K562 (cell line): ENCODE data around the gene SRGAP3. TPM values are rescaled to one million over a fixed set of nuclear protein-coding genes. Genes with fewer than 3 reads are reported as not detected.

Experiments
- ATAC-seq: fragments of 200-7000 bp; cut with Tn5 transposase; 3 replicates; pipeline ENCODE4 v1.9.1; 2020; ENCODE audit warnings: moderate library complexity
- BruUV-seq: library from RNA; stranded (reverse); fragments of 400-500 nt; replicated peaks from 2 replicates; lab custom pipeline; 2021; lab: Mats Ljungman, UMichigan
- CTCF ChIA-PET: fragments of 300-600 bp; formaldehyde crosslinking; extraction: SDS; loops from one replicate; lab custom pipeline; 2021; ENCODE audit warnings: low intra/inter-chr PET ratio; lab: Yijun Ruan, JAX
- POLR2A ChIA-PET: fragments of 300-600, 350-650 bp; sonication (Branson Sonifier 250); formaldehyde crosslinking; extraction: SDS; loops from one replicate; lab custom pipeline; 2021; ENCODE audit warnings: antibody characterized with exemption, inconsistent platforms; lab: Yijun Ruan, JAX
- DNase-seq, 4 experiments: peaks; one replicate each; pipeline versions ENCODE4 v3.0.0 to v3.0.0-alpha.2; 2011 to 2018; ENCODE audit warnings: low spot score in 3 of 4, mixed read lengths in 3 of 4; ENCODE audit errors: extremely low read depth in 1 of 4
- FAIRE-seq: peaks from 2 replicates; lab custom pipeline; 2011; peaks lifted over from hg19 to GRCh38; lab: Jason Lieb, UNC
- H2AFZ ChIP-seq: 2 replicates; pipeline ENCODE4 v1.6.0; 2011; ENCODE audit warnings: low read depth, low read length, control low read depth, inconsistent platforms
- H3K27ac ChIP-seq: fragments of 200-600 bp; 3 replicates; pipeline ENCODE4 v1.8.0; 2011; ENCODE audit warnings: low read depth, mild to moderate bottlenecking, control low read depth, inconsistent platforms, low read length, moderate library complexity, mixed read lengths; ENCODE audit errors: extremely low read depth
- H3K27me3 ChIP-seq, 2 experiments: fragments of 300-600 bp in 1 of 2; 2 replicates in 1 of 2; 3 replicates in 1 of 2; pipeline versions ENCODE4 v1.6.0 to v1.8.0; 2011; ENCODE audit warnings: inconsistent platforms in 2 of 2, low read length in 2 of 2, mild to moderate bottlenecking in 1 of 2, mixed read lengths in 1 of 2, moderate library complexity in 1 of 2; ENCODE audit not compliant: control insufficient read depth in 2 of 2, insufficient read depth in 2 of 2
- H3K36me3 ChIP-seq: fragments of 300-600 bp; 3 replicates; pipeline ENCODE4 v1.8.0; 2011; ENCODE audit warnings: mild to moderate bottlenecking, low read length, inconsistent platforms; ENCODE audit not compliant: control insufficient read depth, insufficient read depth
- H3K4me1 ChIP-seq, 2 experiments: fragments of 200-600 bp in 1 of 2; replicated peaks in 1 of 2; 2 replicates in 1 of 2; 3 replicates in 1 of 2; pipeline versions ENCODE4 v1.5.1 to v1.8.0; 2011; ENCODE audit warnings: inconsistent platforms in 2 of 2, low read length in 2 of 2, mild to moderate bottlenecking in 1 of 2, mixed read lengths in 1 of 2, moderate library complexity in 1 of 2; ENCODE audit not compliant: control insufficient read depth in 2 of 2, insufficient read depth in 2 of 2
- H3K4me2 ChIP-seq: 2 replicates; pipeline ENCODE4 v1.6.1; 2011; ENCODE audit warnings: low read length, control low read depth, inconsistent platforms, mixed read lengths; ENCODE audit not compliant: insufficient read depth
- H3K4me3 ChIP-seq: fragments of 200-600 bp; sonication (generic), shearing (Covaris generic); 2 replicates; pipeline ENCODE4 v1.5.1; 2016; ENCODE audit warnings: control low read depth, inconsistent platforms
- H3K79me2 ChIP-seq: fragments of 200-600 bp; 3 replicates; pipeline ENCODE4 v1.8.0; 2011; ENCODE audit warnings: low read length, inconsistent platforms; ENCODE audit not compliant: control insufficient read depth, insufficient read depth
- H3K9ac ChIP-seq, 2 experiments: 2 replicates each; pipeline versions ENCODE4 v1.6.0 to v1.6.1; 2011; ENCODE audit warnings: low read depth in 2 of 2, low read length in 2 of 2, control low read depth in 1 of 2, inconsistent platforms in 1 of 2, mild to moderate bottlenecking in 1 of 2, mixed read lengths in 1 of 2; ENCODE audit not compliant: insufficient read depth in 1 of 2
- H3K9me1 ChIP-seq: one replicate; pipeline ENCODE4 v1.6.0; 2011; ENCODE audit warnings: inconsistent platforms, mild to moderate bottlenecking, low read length, moderate library complexity; ENCODE audit not compliant: control insufficient read depth, insufficient read depth
- H3K9me3 ChIP-seq: replicated peaks from 2 replicates; pipeline ENCODE4 v1.5.1; 2011; ENCODE audit warnings: low read depth, low read length, inconsistent platforms; ENCODE audit not compliant: control insufficient read depth, insufficient read depth
- H4K20me1 ChIP-seq: replicated peaks from 2 replicates; pipeline ENCODE4 v1.6.1; 2011; ENCODE audit warnings: low read length, inconsistent platforms, mixed read lengths; ENCODE audit not compliant: control insufficient read depth, insufficient read depth
- ADNP ChIP-seq: fragments of 200-800 bp; sonication (Bioruptor generic); IDR thresholded peaks from 2 replicates; pipeline ENCODE4 v1.6.1; 2016; ENCODE audit warnings: missing genetic modification characterization, missing compliant biosample characterization
- BCL6 ChIP-seq: fragments of 250-450 bp; sonication (Bioruptor Pico); IDR thresholded peaks from 2 replicates; pipeline ENCODE4 v1.4.0; 2020
- BCOR ChIP-seq: fragments of 450-650 bp; IDR thresholded peaks from 2 replicates; pipeline ENCODE4 v1.6.1; 2016
- CHD2 ChIP-seq: IDR thresholded peaks from 2 replicates; pipeline ENCODE4 v1.6.1; 2011; ENCODE audit warnings: low read depth, low read length
- ESRRA ChIP-seq: fragments of 450-650 bp; IDR thresholded peaks from 2 replicates; pipeline ENCODE4 v1.6.1; 2014; ENCODE audit warnings: low read depth, mild to moderate bottlenecking, moderate library complexity, borderline replicate concordance
- HDAC2 ChIP-seq: fragments of 450-650 bp; IDR thresholded peaks from 2 replicates; pipeline ENCODE4 v1.6.1; 2016; ENCODE audit warnings: mild to moderate bottlenecking
- L3MBTL2 ChIP-seq: fragments of 450-650 bp; IDR thresholded peaks from 2 replicates; pipeline ENCODE4 v1.6.1; 2016; ENCODE audit warnings: mild to moderate bottlenecking, moderate library complexity
- MTA1 ChIP-seq: fragments of 450-650 bp; IDR thresholded peaks from 2 replicates; pipeline ENCODE4 v1.6.1; 2017; ENCODE audit warnings: borderline replicate concordance
- NCOA2 ChIP-seq, 2 experiments: fragments of 450-650 bp; IDR thresholded peaks; 2 replicates each; pipeline ENCODE4 v1.6.1; 2018; ENCODE audit warnings: mild to moderate bottlenecking in 2 of 2, moderate library complexity in 1 of 2; ENCODE audit not compliant: partially characterized antibody in 2 of 2
- RBM25 ChIP-seq: fragments of 200-400 bp; formaldehyde crosslinking; IDR thresholded peaks from 2 replicates; pipeline ENCODE4 v1.6.1; 2018; ENCODE audit warnings: low read length, low read depth, moderate library complexity; ENCODE audit not compliant: severe bottlenecking
- SRSF9 ChIP-seq: fragments of 200-400 bp; formaldehyde crosslinking; IDR thresholded peaks from 2 replicates; pipeline ENCODE4 v1.6.1; 2017; ENCODE audit warnings: low read depth, low read length, borderline replicate concordance
- TAF9B ChIP-seq: fragments of 450-650 bp; IDR thresholded peaks from 2 replicates; pipeline ENCODE4 v1.6.1; 2018; ENCODE audit warnings: mild to moderate bottlenecking; ENCODE audit not compliant: partially characterized antibody
- ZBED1 ChIP-seq: IDR thresholded peaks from 2 replicates; pipeline ENCODE4 v1.6.1; 2014
- WGBS: fragments of 100-300 bp; shearing (Covaris generic); methylation state at CpG from one replicate; pipeline ENCODE4 v1.1.6; 2016; ENCODE audit warnings: low coverage, mixed read lengths; ENCODE audit not compliant: insufficient coverage; ENCODE audit errors: missing lambda C conversion rate; 5-methylcytosine and 5-hydroxymethylcytosine counted together
- in situ Hi-C: fragments of 300-500 bp; cut with MboI; formaldehyde crosslinking; loops from 4 replicates; pipeline ENCODE4 v1.15.0; 2018; ENCODE audit warnings: inconsistent platforms, mixed read lengths
- intact Hi-C: fragments of 100-400 bp; cut with micrococcal nuclease; formaldehyde crosslinking; loops from 2 replicates; pipeline ENCODE4 v1.14.2; 2022
- polyA plus RNA-seq, 8 experiments: library from polyadenylated mRNA; depleted of rRNA in 4 of 8; stranded (reverse) in 5 of 8; unstranded in 3 of 8; fragments of >200 nt; fragmentation: Nextera tagmentation in 2 of 8; fragmentation: Illumina TruSeq in 1 of 8; extraction: Ambion mirVana in 2 of 8; extraction: Trizol in 1 of 8; gene quantifications; 2 replicates each; pipeline versions ENCODE4 v1.2.1 to v1.2.3, GENCODE V29; 2011 to 2014; ENCODE audit warnings: inconsistent platforms in 1 of 8, missing spikeins in 1 of 8
- total RNA-seq, 7 experiments: library from RNA; depleted of rRNA in 6 of 7; stranded (reverse); fragments of >200 nt in 6 of 7; fragmentation: Illumina TruSeq in 2 of 7; extraction: Trizol in 2 of 7; gene quantifications; 2 replicates each; pipeline versions ENCODE4 v1.2.1 to v1.2.3, GENCODE V29; 2011 to 2021; ENCODE audit warnings: low replicate concordance in 1 of 7
- TF ChIP-seq, protein P1 (sequence below), 3 experiments: IDR thresholded peaks in 2 of 3; conservative IDR thresholded peaks in 1 of 3; 2 replicates each; pipeline ENCODE4 v1.5.1; 2011 to 2012; ENCODE audit warnings: low read length in 3 of 3, mild to moderate bottlenecking in 3 of 3, control low read depth in 2 of 3, improper control_type of control experiment in 1 of 3, inconsistent platforms in 1 of 3, low read depth in 1 of 3, mixed read lengths in 1 of 3, moderate library complexity in 1 of 3; ENCODE audit not compliant: insufficient read depth in 2 of 3

Gene SRGAP3
- total and polyA plus RNA-seq, 9 of the 15 experiments (the other 6 are each of a cell fraction or from before 2014, with no cell fraction given): 0.11 to 0.85 (median 0.35) TPM; not detected in 2

DNA sequence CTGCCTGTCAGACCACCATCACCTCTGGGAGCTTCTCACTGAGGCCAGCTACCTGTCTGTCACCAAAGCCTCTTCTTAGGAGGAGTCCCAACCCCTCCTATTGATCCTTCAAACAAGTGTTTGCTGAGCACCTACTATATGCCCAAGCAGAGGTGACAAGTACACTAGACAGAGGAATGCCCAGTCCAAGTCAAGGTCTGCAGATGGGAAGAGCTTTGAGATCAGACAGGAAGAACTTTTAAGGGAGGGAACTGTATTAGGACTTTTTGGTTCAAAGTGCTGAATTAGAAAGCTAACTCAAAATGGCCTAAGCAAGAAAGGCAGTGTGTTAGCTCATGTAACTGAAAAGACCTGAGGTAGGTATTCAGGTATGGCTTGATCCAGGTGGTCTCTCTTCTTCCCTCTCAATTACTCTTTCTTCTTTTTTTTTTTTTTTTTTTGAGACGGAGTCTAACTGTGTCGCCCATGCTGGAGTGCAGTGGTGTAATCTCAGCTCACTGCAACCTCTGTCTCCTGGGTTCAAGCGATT lies 282.6 kb downstream of the SRGAP3 start:
- intact Hi-C loops (no loop called here), in situ Hi-C loops (no loop called here)
- Histone ChIP-seq H3K27me3 (peaks cover 3 to 14% of the 10 kb centered on the region in 2 experiments; a peak in 4 of 5 replicates), H3K36me3 (peaks cover 1% of the 10 kb centered on the region; the same call in 1 of the 3 replicates), H3K9ac (no peak overlapping the region), H3K4me1 (peaks cover 0 to 7% of the 10 kb centered on the region in 2 experiments; a peak in 4 of 5 replicates), H3K79me2 (peaks cover 14% of the 10 kb centered on the region), H4K20me1 (no peaks in the 10 kb centered on the region), H2AFZ (no peak overlapping the region), H3K4me3 (no peak overlapping the region), H3K9me1 (no peaks in the 10 kb centered on the region), H3K9me3 (no peaks in the 10 kb centered on the region), H3K4me2 (no peak overlapping the region), H3K27ac (no peak overlapping the region)
- ChIA-PET POLR2A (no interaction called here), CTCF (no interaction called here)
- FAIRE-seq: no peak
- ATAC-seq: no peak
- 6% methylated on average over 2 of the region's 3 CpGs for WGBS
- BruUV-seq: no TSS peak
- DNase-seq: no peak
- no peak for TF ChIP-seq BCL6 (CRISPR knock-in tag)
- peak; percentile 54 for TF ChIP-seq RBM25

DNA sequence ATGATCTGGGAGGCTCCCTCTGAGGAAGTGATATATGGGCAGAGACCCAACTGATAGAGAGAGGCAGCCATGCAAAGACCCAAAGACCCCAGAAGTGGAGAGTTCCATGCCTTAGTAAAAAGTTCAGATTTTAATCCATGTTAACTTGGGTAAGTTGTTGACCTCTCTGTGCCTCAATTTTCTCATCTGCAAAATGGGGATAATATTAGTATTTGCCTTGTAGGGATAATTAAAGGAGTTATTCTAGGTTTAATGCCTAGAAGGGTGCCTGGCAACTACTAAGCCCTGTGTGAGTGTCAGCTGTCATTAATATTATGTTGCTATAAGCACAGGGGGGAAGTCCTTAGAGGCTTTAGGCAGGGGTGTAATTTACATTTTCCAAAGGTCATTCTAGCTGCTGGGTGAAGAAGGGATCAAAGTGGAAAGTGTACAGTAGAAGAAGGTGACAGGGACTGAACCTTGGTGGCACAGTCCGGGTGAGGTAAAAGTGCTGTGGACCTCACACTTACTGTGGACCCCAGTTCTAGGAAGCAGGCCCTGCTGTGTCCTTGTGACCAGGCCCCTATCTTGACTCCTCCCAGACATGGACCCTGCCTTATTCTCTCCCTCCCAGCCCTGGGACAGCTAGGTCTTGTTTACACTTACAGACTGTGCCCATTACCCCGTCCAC lies 283.2 kb downstream of the SRGAP3 start:
- FAIRE-seq (no peak), ATAC-seq (no peak), DNase-seq (no peak)
- 28% methylated on average over 2 of the region's 2 CpGs for WGBS
- Histone ChIP-seq H3K4me3 (no peak overlapping the region), H3K27ac (no peak overlapping the region), H3K4me1 (peaks cover 0 to 11% of the 10 kb centered on the region in 2 experiments; a peak in 4 of 5 replicates), H3K79me2 (peaks cover 20% of the 10 kb centered on the region), H3K9me1 (no peaks in the 10 kb centered on the region), H2AFZ (no peak overlapping the region), H3K36me3 (peaks cover 7% of the 10 kb centered on the region; the same call in 1 of the 3 replicates), H3K9ac (no peak overlapping the region), H3K9me3 (no peaks in the 10 kb centered on the region), H3K4me2 (no peak overlapping the region), H4K20me1 (no peaks in the 10 kb centered on the region; the same call in 1 of the 2 replicates), H3K27me3 (peaks cover 3 to 14% of the 10 kb centered on the region in 2 experiments; a peak in 4 of 5 replicates)
- intact Hi-C loops: no loop called here
- in situ Hi-C loops: no loop called here
- BruUV-seq: no TSS peak
- TF ChIP-seq L3MBTL2 (no peak), ADNP (tag) (peak; percentile 87), ZBED1 (no peak), NCOA2 (IDR thresholded peaks at IDR 0.05; ENCODE audit: partially characterized antibody in 2 of 2) (no peak), SRSF9 (no peak), RBM25 (peak; percentile 81), HDAC2 (0 out of 2 replicates have a peak, but pooled peaks have one; percentile 37), TAF9B (no peak), ESRRA (peak; percentile 91), MTA1 (no peak), CHD2 (no peak), BCOR (peak; percentile 71; the same call in 1 of the 2 replicates)
- TF ChIP-seq, protein P1, sequence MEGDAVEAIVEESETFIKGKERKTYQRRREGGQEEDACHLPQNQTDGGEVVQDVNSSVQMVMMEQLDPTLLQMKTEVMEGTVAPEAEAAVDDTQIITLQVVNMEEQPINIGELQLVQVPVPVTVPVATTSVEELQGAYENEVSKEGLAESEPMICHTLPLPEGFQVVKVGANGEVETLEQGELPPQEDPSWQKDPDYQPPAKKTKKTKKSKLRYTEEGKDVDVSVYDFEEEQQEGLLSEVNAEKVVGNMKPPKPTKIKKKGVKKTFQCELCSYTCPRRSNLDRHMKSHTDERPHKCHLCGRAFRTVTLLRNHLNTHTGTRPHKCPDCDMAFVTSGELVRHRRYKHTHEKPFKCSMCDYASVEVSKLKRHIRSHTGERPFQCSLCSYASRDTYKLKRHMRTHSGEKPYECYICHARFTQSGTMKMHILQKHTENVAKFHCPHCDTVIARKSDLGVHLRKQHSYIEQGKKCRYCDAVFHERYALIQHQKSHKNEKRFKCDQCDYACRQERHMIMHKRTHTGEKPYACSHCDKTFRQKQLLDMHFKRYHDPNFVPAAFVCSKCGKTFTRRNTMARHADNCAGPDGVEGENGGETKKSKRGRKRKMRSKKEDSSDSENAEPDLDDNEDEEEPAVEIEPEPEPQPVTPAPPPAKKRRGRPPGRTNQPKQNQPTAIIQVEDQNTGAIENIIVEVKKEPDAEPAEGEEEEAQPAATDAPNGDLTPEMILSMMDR (IDR thresholded peaks at IDR 0.05 in 2 of 3, conservative IDR thresholded peaks at IDR 0.05 in 1 of 3; ENCODE audit: insufficient read depth in 2 of 3, low read depth in 1 of 3, low read length in 3 of 3): no peak
- ChIA-PET POLR2A (no interaction called here), CTCF (no interaction called here)
